Neutrophil (primary cell): ENCODE data around the gene USP46.

ENCODE experiments used
- H3K27ac ChIP-seq: fragments of 200-600 bp; sonication (generic); 2 replicates; pipeline ENCODE4 v1.5.1; 2016; ENCODE audit warnings: mild to moderate bottlenecking, moderate library complexity
- H3K27me3 ChIP-seq: fragments of 200-600 bp; sonication (generic); 2 replicates; pipeline ENCODE4 v1.6.0; 2016; ENCODE audit warnings: mild to moderate bottlenecking
- H3K36me3 ChIP-seq: fragments of 200-600 bp; sonication (generic); 2 replicates; pipeline ENCODE4 v1.5.1; 2017
- H3K4me1 ChIP-seq, 2 experiments: fragments of 200-600 bp in 1 of 2; sonication (generic) in 1 of 2; 1 replicate in 1 of 2; 2 replicates in 1 of 2; pipeline versions ENCODE4 v1.5.1 to v1.6.1; 2013 to 2016; ENCODE audit warnings: low read depth in 1 of 2, low read length in 1 of 2, mild to moderate bottlenecking in 1 of 2, moderate library complexity in 1 of 2; ENCODE audit not compliant: control insufficient read depth in 1 of 2, insufficient read depth in 1 of 2
- H3K4me3 ChIP-seq, 2 experiments: fragments of 200-600 bp in 1 of 2; sonication (generic) in 1 of 2; 1 replicate in 1 of 2; 2 replicates in 1 of 2; pipeline ENCODE4 v1.5.1; 2013 to 2016; ENCODE audit warnings: low read depth in 1 of 2, low read length in 1 of 2, mild to moderate bottlenecking in 1 of 2, moderate library complexity in 1 of 2
- H3K9me3 ChIP-seq: fragments of 200-600 bp; sonication (generic); 2 replicates; pipeline ENCODE4 v1.5.1; 2016
- CTCF ChIP-seq: fragments of 200-600 bp; sonication (generic); IDR thresholded peaks from 2 replicates; pipeline ENCODE4 v1.5.1; 2016; ENCODE audit warnings: antibody characterized with exemption

USP46 gene

GRCh38 chr4:52576326-52576725 lies 82.8 kb downstream of the USP46 start:
- TF ChIP-seq CTCF = no peak
- Histone ChIP-seq H3K9me3 (no peaks in the 10 kb centered on the region), H3K27ac (no peak overlapping the region), H3K27me3 (no peaks in the 10 kb centered on the region), H3K4me3 (no peak overlapping the region), H3K36me3 (no peaks in the 10 kb centered on the region), H3K4me1 (no peaks in the 10 kb centered on the region)

- Histone ChIP-seq H3K36me3 (no peaks in the 10 kb centered on the region), H3K27ac (no peak overlapping the region), H3K4me3 (no peak overlapping the region), H3K27me3 (no peaks in the 10 kb centered on the region), H3K9me3 (no peaks in the 10 kb centered on the region), H3K4me1 (no peaks in the 10 kb centered on the region)
- TF ChIP-seq CTCF = no peak
Measured at GRCh38 chr4:52575406-52575805, 83.7 kb downstream of the USP46 start.

- Histone ChIP-seq H3K27ac (no peak overlapping the region), H3K4me3 (no peak overlapping the region), H3K36me3 (no peaks in the 10 kb centered on the region), H3K9me3 (no peaks in the 10 kb centered on the region), H3K27me3 (no peaks in the 10 kb centered on the region), H3K4me1 (no peaks in the 10 kb centered on the region)
- TF ChIP-seq CTCF = no peak
Measured at GRCh38 chr4:52574036-52574435, 85.1 kb downstream of the USP46 start.

GRCh38 chr4:52573551-52573950 lies 85.5 kb downstream of the USP46 start:
- no peaks in the 10 kb centered on the region for H3K4me1 ChIP-seq
- no peak for TF ChIP-seq CTCF
- no peak overlapping the region for H3K27ac ChIP-seq
- H3K4me3 ChIP-seq = no peak overlapping the region
- H3K27me3 ChIP-seq = no peaks in the 10 kb centered on the region
- no peaks in the 10 kb centered on the region for H3K9me3 ChIP-seq
- H3K36me3 ChIP-seq = no peaks in the 10 kb centered on the region

GRCh38 chr4:52572936-52573485 lies 86.1 kb downstream of the USP46 start:
- no peaks in the 10 kb centered on the region for H3K27me3 ChIP-seq
- no peak for TF ChIP-seq CTCF
- H3K9me3 ChIP-seq = no peaks in the 10 kb centered on the region
- H3K36me3 ChIP-seq = no peaks in the 10 kb centered on the region
- H3K4me1 ChIP-seq = no peaks in the 10 kb centered on the region
- H3K4me3 ChIP-seq = no peak overlapping the region
- H3K27ac ChIP-seq = no peak overlapping the region

GRCh38 chr4:52568351-52568750 lies 90.8 kb downstream of the USP46 start:
- TF ChIP-seq CTCF = no peak
- Histone ChIP-seq H3K27ac (no peak overlapping the region), H3K4me3 (no peak overlapping the region), H3K36me3 (no peaks in the 10 kb centered on the region), H3K9me3 (no peaks in the 10 kb centered on the region), H3K4me1 (no peaks in the 10 kb centered on the region), H3K27me3 (no peaks in the 10 kb centered on the region)
